SH-SY5Y (cell line): ENCODE results near the gene JAZF1.

Source experiments
- GATA2 ChIP-seq: IDR thresholded peaks from 2 replicates; pipeline ENCODE4 v1.6.1; 2011; ENCODE audit warnings: mild to moderate bottlenecking, low read depth, low read length
- GATA3 ChIP-seq: IDR thresholded peaks from 2 replicates; pipeline ENCODE4 v1.6.1; 2011; ENCODE audit warnings: low read depth, mild to moderate bottlenecking, low read length, moderate library complexity

DNA sequence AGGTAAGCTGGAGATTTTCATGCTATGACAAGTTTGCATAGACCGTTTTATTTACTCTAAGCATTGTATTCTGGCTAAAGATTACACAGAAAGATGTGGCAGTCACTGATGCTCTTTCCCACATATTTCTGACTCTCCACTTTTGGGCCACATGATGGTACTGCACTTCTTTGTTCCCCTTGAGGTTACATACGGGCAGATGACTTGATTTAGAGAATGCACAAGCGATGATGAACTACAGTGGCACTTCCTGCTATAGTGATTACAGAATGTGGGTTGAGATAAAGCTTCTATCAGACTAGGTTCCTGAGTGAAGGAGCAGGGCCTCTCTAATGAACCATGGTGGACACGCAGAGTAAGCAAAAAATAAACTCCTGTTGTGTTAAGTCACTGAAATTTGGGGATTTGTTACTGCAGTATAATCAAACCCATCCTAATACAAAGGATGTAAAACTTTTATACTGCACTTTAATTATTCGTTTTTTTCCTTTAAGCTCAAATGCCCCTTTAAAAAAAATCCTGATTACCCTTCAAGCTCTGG is 262.8 kb downstream of the JAZF1 start:
- TF ChIP-seq GATA3 (no peak), GATA2 (no peak)
